Adipocyte (in vitro differentiated cells): Measurements from ENCODE around the gene FAP.

Source experiments
- DNase-seq: peaks from one replicate; pipeline ENCODE4 v3.0.0-alpha.2; 2015; ENCODE audit warnings: low read depth
- H3K27me3 ChIP-seq: replicated peaks from 2 replicates; pipeline ENCODE4 v1.7.0; 2013; ENCODE audit warnings: mild to moderate bottlenecking, low read length, moderate library complexity; ENCODE audit not compliant: control insufficient read depth, insufficient read depth
- H3K36me3 ChIP-seq: 2 replicates; pipeline ENCODE4 v1.7.0; 2013; ENCODE audit warnings: low read length, mild to moderate bottlenecking, moderate library complexity; ENCODE audit not compliant: control insufficient read depth, insufficient read depth, severe bottlenecking
- H3K4me1 ChIP-seq: 2 replicates; pipeline ENCODE4 v1.7.0; 2013; ENCODE audit warnings: mild to moderate bottlenecking, low read length, moderate library complexity; ENCODE audit not compliant: control insufficient read depth, insufficient read depth
- H3K4me3 ChIP-seq: 2 replicates; pipeline ENCODE4 v1.7.0; 2013; ENCODE audit warnings: mild to moderate bottlenecking, low read length, moderate library complexity
- H3K9ac ChIP-seq: 2 replicates; pipeline ENCODE4 v1.7.0; 2013; ENCODE audit warnings: mild to moderate bottlenecking, low read length, moderate library complexity
- H3K9me3 ChIP-seq: 2 replicates; pipeline ENCODE4 v1.7.0; 2013; ENCODE audit warnings: mild to moderate bottlenecking, low read length, moderate library complexity; ENCODE audit not compliant: control insufficient read depth

Gene FAP

GRCh38 chr2:162185541-162186232 is 57.6 kb downstream of the FAP start:
- H3K9me3 ChIP-seq, result no peaks in the 10 kb centered on the region
- H3K36me3 ChIP-seq, result peaks cover 41% of the 10 kb centered on the region
- no peak overlapping the region for H3K4me3 ChIP-seq
- no peak for DNase-seq
- H3K4me1 ChIP-seq, result peaks cover 31% of the 10 kb centered on the region
- H3K27me3 ChIP-seq, result no peaks in the 10 kb centered on the region
- H3K9ac ChIP-seq, result no peak overlapping the region

- Histone ChIP-seq H3K27me3 (no peaks in the 10 kb centered on the region), H3K4me3 (no peak overlapping the region), H3K9ac (no peak overlapping the region), H3K9me3 (no peaks in the 10 kb centered on the region), H3K4me1 (peaks cover 31% of the 10 kb centered on the region), H3K36me3 (peaks cover 48% of the 10 kb centered on the region)
- DNase-seq, result no peak
These were observed 58.3 kb downstream of the FAP start for GRCh38 chr2:162184821-162185450.

GRCh38 chr2:162184359-162184758 is 58.9 kb downstream of the FAP start:
- H3K9me3 ChIP-seq, result no peaks in the 10 kb centered on the region
- H3K9ac ChIP-seq, result no peak overlapping the region
- H3K4me1 ChIP-seq, result peaks cover 31% of the 10 kb centered on the region
- H3K4me3 ChIP-seq, result no peak overlapping the region
- H3K36me3 ChIP-seq, result peaks cover 49% of the 10 kb centered on the region
- no peak for DNase-seq
- no peaks in the 10 kb centered on the region for H3K27me3 ChIP-seq

- no peak overlapping the region for H3K4me3 ChIP-seq
- no peaks in the 10 kb centered on the region for H3K9me3 ChIP-seq
- no peak for DNase-seq
- peaks cover 24% of the 10 kb centered on the region for H3K4me1 ChIP-seq
- H3K27me3 ChIP-seq, result no peaks in the 10 kb centered on the region
- H3K36me3 ChIP-seq, result peaks cover 41% of the 10 kb centered on the region
- H3K9ac ChIP-seq, result no peak overlapping the region
These were observed 60.9 kb downstream of the FAP start for GRCh38 chr2:162182395-162182794.

GRCh38 chr2:162177301-162177700 is 65.9 kb downstream of the FAP start:
- Histone ChIP-seq H3K4me3 (no peak overlapping the region), H3K9me3 (no peaks in the 10 kb centered on the region), H3K4me1 (peaks cover 28% of the 10 kb centered on the region), H3K27me3 (no peaks in the 10 kb centered on the region), H3K36me3 (peaks cover 31% of the 10 kb centered on the region), H3K9ac (no peak overlapping the region)
- no peak for DNase-seq

GRCh38 chr2:162175714-162176113 is 67.5 kb downstream of the FAP start:
- Histone ChIP-seq H3K4me3 (no peak overlapping the region), H3K27me3 (no peaks in the 10 kb centered on the region), H3K4me1 (peaks cover 28% of the 10 kb centered on the region), H3K9ac (no peak overlapping the region), H3K36me3 (peaks cover 37% of the 10 kb centered on the region), H3K9me3 (no peaks in the 10 kb centered on the region)
- no peak for DNase-seq

GRCh38 chr2:162174746-162175145 is 68.5 kb downstream of the FAP start:
- DNase-seq, result peak; percentile 16

DNA sequence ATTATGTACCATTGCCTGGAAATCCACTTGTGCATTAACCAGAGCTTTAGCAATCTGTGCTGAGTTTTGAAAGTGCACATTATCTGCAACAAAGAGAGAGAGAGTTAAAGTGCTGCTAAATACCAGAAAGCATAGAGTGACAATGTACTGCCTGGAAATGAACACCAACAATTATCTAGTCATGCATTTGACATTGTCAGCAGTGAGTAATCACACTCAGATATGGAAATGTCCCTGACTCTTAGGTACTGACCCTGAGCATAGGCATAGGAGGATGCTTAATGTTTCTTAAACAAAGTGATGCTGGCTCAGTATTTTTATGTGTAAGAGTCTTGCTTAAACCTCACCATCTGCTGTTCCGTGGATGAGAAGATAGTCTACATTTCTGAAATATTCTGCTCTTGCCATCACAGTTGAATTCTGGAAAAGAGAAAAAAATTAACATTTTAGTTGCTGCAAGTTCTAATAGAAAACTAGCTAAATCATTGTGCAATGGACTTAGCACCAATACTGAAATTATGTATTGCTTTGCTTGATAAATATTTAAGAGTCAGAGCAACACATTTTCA is 70.4 kb downstream of the FAP start:
- Histone ChIP-seq H3K27me3 (no peaks in the 10 kb centered on the region), H3K36me3 (peaks cover 36% of the 10 kb centered on the region), H3K9me3 (no peaks in the 10 kb centered on the region), H3K9ac (no peak overlapping the region), H3K4me1 (peaks cover 28% of the 10 kb centered on the region), H3K4me3 (no peak overlapping the region)
- no peak for DNase-seq

More at GRCh38 chr2:162174746-162175145, 68.5 kb downstream of the FAP start:
- Histone ChIP-seq H3K9me3 (no peaks in the 10 kb centered on the region), H3K36me3 (peaks cover 28% of the 10 kb centered on the region), H3K4me1 (peaks cover 28% of the 10 kb centered on the region), H3K4me3 (no peak overlapping the region), H3K9ac (no peak overlapping the region), H3K27me3 (no peaks in the 10 kb centered on the region)

- Histone ChIP-seq H3K4me1 (peaks cover 7% of the 10 kb centered on the region), H3K9me3 (no peaks in the 10 kb centered on the region), H3K4me3 (no peak overlapping the region), H3K27me3 (no peaks in the 10 kb centered on the region), H3K9ac (no peak overlapping the region), H3K36me3 (peaks cover 16% of the 10 kb centered on the region)
- no peak for DNase-seq
These were observed 76.5 kb downstream of the FAP start for GRCh38 chr2:162166745-162167144.

GRCh38 chr2:162166174-162166573 is 77.1 kb downstream of the FAP start:
- H3K27me3 ChIP-seq, result no peaks in the 10 kb centered on the region
- H3K4me1 ChIP-seq, result peaks cover 7% of the 10 kb centered on the region

DNA sequence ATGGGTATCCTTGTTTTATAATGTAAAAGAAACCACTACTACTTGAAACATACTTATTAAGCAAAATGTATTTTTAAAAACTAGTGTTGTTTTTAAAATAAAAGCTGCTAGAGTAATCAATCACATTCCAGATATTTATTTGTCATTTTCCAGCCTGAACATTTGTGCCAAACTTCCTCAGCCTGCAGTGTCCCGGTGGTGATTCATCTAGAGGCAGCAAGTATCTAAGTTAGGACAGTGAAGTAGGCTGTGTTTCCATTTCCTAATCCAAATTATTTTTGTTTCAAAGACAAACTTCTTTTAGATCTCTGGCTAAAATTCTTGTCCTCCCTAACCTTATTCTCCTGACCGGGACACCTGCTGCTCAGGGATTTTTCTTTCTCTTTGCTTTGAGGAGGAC is 78.4 kb downstream of the FAP start:
- Histone ChIP-seq H3K4me1 (peaks cover 7% of the 10 kb centered on the region), H3K36me3 (peaks cover 8% of the 10 kb centered on the region), H3K9ac (no peak overlapping the region), H3K9me3 (no peaks in the 10 kb centered on the region), H3K27me3 (no peaks in the 10 kb centered on the region), H3K4me3 (no peak overlapping the region)
- DNase-seq, result no peak

More at GRCh38 chr2:162166174-162166573, 77.1 kb downstream of the FAP start:
- H3K36me3 ChIP-seq, result peaks cover 10% of the 10 kb centered on the region
- no peaks in the 10 kb centered on the region for H3K9me3 ChIP-seq
- H3K9ac ChIP-seq, result no peak overlapping the region
- no peak overlapping the region for H3K4me3 ChIP-seq
- DNase-seq, result no peak
